ENCODE data around the gene RNF41.

RNF41 gene

DNA sequence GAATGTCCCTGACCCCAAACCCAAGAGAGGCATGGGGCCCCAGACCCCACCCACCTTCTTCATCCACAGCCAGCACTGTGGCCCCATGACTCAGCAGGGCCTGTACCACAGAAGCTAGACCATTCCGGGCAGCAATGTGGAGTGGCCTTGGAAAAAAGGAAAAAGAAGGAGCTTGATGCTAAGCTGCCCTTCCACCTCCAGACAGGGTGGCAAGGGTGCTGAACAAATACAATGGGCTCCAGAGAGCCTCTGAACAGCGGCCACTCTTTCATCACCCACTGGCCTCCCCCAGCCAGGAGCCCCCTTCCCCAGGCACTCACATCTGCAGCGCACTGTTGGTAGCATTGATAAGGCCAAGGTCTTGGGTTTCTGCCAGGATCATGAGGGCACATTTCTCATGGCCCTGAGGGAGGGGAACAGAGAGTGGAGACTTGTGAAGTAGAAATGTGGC lies 22.0 kb upstream of the RNF41 start:
- no peak for DNase-seq (ENCODE audit: low spot score)

DNA sequence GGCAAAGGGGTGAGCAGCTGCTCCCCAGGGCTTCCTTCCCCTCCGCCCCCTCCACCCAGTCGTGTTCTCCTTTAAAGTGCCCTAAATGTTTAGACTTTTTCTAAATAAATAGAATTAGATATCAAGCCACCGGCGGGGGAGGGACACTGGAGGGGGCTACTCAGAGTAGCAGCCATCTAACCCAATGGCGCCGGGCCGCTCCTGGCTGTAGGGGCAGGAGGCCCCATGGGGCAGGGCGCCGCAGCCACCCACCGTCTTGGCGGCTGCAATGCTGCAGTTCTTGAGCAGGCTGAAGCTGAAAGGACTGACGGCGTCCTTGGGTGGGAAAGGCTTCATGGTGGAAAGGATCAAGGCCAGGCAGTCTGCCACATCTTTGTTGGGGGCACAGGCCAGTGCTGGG lies 21.3 kb upstream of the RNF41 start:
- no peak for DNase-seq (ENCODE audit: low spot score)

DNA sequence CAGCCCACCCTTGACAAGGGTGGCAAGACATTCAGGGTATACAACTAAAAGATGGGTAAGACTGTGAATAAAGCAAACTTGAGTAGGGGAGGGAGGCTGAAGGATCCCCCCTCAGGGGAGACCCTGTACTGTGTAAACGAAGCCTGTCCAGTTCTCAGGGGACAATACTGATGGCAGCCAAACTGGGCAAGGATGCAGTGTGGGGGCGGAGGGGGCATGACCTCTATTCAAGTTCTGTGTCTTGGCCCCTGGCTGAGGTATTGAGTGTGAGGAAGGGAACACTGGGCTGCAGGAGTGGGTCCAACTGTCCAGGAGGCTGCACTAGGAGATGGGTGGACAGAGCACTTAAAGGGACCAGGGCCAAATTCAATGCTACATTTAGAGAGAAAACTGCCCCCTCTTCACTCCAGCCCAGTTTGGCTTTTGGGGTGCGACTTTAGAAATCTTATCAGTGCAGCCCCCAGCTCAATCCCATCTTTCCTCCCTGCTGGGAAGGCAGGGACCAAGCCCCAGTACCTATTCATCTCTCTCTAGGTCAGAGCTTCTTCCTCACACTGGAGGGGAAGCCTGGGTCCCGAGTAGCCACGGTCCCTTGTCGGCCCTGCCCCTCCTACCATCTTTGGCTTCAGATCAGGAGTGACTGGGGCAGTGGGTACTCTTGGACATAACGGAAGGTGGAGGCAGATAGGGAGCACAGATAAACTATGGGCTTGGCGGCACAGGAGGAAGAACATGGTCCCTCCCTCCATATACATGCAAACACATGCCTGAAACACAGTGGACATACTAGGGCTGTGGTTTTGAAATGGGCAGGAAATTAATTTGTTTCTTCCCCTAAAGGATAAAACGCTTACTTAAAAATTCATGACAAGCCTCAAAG lies 19.9 kb upstream of the RNF41 start:
- no peak for DNase-seq (ENCODE audit: low spot score)

DNA sequence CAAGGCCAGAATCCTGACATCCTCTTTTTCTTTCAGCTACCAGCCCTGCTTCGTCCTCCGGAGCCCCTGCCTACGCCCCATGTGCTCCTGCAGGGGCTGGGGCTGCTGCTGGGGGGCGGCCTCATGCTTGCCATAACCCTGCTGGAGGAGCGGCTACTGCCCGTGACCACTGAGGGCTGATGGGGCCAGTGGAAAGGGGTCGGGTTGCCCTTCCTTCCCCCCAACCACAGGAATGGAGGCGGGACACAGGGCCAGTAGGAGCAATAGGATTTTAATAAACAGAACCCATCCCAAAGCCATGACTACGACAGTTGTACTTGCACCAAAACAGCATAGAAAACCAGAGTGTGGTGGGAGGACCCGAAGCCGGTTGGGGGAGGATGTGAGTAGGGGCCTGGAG lies 15.8 kb upstream of the RNF41 start:
- DNase-seq (ENCODE audit: low spot score) = no peak

DNA sequence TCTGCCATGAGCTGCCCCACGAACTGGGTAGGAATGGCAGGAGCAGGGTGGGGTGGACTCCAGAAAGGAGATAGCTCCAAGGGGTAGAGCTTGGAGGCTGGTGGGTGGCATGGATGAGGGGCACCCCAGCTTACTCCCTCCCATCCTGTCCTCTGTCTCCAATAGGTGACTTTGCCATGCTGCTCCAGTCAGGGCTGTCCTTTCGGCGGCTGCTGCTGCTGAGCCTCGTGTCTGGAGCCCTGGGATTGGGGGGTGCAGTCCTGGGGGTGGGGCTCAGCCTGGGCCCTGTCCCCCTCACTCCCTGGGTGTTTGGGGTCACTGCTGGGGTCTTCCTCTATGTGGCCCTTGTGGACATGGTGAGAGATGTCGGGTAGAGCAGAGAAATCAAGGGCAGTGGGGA lies 15.3 kb upstream of the RNF41 start:
- no peak for DNase-seq (ENCODE audit: low spot score)

DNA sequence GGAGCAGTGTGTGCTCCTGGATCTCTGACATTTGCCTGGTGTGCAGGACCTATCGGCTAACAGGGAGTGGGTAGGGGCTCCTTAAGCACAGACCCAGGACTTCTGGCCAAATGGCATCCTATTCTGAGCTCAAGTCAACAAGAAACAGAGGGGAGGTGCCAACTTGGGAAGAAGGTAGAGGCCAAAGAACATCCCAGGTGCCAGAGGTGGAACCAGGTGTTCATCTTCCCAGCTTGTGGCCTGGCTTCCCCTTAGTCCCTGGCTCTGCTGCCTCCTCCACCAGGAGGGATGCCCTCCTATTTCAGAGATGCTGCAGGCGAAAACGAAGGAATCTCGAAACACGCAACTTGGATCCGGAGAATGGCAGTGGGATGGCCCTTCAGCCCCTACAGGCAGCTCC lies 14.4 kb upstream of the RNF41 start:
- DNase-seq (ENCODE audit: low spot score) = no peak

DNA sequence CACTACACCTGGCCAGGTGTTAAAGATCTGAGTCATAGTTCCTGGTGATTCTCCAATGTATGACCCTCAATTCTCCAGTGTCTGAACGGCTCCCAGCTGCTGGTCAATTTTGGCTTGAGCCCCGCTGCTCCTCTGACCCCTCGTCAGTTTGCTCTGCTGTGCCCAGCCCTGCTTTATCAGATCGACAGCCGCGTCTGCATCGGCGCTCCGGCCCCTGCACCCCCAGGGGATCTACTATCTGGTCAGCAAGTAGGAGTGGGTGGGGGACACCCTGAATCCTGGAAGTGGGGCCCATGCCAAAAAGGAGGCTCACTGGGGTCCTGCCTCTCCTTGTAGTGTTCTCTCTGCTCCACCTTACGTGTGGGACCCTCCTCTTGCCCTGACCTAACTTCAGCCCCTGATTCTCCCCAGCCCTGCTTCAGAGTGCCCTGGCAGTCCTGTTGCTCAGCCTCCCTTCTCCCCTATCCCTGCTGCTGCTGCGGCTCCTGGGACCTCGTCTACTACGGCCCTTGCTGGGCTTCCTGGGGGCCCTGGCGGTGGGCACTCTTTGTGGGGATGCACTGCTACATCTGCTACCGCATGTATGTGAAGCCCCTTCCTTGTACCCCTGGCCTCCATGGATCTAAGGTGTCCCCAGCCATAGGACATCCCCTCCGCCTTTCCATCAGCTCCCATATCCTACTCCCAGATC lies 13.2 kb upstream of the RNF41 start:
- DNase-seq (ENCODE audit: low spot score) = no peak

DNA sequence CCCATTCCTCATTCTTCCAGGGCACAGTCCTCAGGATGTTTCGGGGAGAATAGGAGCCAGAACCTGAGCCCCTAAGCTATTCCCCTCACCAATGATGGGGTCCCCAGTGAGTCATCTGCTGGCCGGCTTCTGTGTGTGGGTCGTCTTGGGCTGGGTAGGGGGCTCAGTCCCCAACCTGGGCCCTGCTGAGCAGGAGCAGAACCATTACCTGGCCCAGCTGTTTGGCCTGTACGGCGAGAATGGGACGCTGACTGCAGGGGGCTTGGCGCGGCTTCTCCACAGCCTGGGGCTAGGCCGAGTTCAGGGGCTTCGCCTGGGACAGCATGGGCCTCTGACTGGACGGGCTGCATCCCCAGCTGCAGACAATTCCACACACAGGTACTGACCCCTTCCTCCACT lies 9.5 kb upstream of the RNF41 start:
- no peak for DNase-seq (ENCODE audit: low spot score)

DNA sequence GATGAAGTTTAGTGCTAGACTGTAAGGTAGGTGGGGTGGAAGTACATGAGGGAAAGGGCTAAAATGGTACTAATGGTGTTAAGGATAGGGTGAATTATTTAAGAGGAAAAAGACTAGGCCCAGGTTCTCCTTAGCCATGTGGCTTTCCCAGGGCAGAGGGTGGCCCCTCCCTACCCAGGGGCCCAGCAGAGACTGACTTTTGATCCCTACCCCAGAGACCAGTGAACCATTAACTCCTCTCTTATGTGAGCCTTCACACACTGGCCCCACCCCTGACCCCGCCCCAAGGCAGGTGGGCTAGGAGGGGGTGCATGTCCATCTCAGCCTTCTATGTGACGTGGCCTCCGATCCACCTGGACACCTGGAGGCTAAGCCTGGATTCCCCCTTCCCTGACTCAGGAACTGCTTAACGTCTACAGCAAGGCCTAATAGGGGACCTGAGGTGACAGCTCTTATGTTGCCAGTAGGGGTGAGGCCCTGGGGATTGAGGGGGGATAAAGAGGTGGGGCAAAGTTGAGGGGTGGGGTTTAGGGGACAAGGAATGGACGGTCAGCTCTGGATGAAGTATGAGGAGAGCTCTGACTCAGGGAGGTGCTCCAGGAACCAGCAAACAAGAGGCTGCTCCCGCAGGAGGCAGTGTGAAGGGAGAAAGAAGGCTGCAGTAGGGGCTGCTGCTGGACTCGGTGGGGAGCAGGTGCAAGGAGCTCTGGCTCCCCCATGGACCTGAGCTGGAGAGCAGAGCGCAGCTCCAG lies 8.9 kb upstream of the RNF41 start:
- no peak for DNase-seq (ENCODE audit: low spot score)

DNA sequence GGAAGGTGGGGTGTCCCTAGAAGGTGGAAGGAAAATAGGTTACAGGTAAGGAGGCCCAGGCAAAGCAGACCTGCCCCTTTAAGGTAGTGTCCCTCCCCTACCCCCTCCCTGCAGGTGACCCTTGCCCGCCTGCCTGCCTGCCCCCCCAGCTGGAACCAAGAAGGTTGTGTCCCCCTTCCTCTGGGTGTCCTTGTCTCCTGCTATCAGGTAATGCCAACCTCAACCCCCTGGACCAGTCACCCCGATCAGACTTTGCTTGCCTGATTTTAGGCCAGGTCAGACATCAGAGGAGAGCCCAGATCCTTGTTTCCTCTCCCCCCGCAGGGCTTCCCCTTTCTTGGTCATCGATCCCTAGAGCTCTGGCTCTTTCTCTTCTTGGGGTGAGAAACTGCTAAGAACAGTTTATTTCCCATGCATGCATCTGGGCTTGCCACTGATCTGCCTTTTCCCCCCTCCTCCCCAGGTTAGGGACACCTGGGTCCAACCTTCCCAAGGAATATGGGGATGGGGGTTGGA lies 8.3 kb upstream of the RNF41 start, which contains the start of gene SLC39A5:
SLC39A5 (plus strand) TSS at position 136 of the 516 bp plus-strand sequence. CDS start 1,224 bp downstream, outside the sequence.
- DNase-seq (ENCODE audit: low spot score) = no peak

DNA sequence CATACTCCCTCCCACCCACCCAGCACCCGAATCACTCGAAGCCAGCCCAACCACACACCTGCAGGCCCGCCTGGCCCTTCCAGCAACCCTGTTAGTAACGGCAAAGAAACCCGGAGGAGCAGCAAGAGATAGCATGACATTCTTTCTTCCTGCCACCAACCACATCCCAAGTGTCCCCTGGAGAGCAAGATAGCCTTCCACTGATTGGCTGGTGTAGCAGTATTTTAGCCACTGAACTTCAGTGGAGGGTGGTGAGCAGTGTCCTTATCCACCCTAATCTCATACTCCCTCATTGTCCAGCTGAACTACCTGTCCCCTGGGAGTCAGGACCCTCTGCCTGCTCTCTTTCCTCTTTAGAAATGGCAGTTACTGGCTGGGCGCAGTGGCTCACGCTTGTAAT lies 7.4 kb upstream of the RNF41 start:
- no peak for DNase-seq (ENCODE audit: low spot score)

DNA sequence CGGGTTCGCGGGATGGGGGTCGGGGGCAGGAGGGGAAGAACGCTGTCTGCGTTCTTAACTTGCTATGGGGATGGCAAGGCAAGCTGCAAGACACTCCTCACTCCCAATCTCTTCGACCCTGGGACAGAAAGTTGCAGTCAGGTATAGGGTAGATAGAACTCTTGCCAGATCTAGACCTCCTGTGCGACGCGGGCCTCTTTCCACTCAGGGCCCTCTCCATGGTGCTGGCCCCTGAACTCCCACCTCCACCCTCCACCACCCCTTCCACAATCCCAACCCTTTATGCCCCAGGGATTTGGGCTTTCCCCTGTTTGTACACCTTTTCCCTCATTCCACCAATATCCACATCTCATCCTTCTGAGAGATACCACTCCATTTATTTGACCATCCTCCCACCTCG lies 3.2 kb upstream of the RNF41 start:
- no peak for DNase-seq (ENCODE audit: low spot score)

DNA sequence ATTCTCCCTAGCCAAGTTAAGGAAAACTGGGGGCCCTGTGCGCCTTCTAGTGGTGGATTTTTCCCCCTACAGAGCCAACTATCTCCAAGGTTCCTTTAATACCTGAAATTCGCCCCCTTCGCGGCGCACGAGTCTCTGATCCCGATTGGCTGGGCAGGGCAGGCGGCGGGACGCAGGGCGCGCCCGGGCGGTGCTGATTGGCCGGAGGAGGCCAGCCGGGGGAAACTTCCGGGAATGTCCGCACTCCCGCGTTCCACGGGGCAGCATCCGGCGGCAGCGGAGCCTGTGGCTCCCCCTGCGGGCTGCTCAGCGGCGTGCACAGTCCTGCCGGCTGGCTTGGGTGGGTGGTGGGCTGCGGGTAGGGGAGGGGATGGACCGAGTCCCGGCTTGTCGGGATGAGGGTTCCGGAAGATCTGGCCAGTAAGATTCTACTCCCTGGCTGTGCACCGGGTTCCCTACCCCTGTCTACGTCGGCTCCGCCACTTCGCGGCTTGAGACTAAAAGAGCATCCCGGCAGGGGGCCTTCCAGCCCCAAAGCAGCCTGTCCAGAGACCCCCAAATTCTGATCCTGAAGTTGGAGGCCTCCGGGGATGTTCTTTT lies 2.5 kb upstream of the RNF41 start, which contains the start of gene NABP2:
NABP2 (plus strand) TSS at position 241 of the 600 bp plus-strand sequence. CDS start 515 bp downstream, outside the sequence.
- DNase-seq (ENCODE audit: low spot score) = peak; percentile 96

DNA sequence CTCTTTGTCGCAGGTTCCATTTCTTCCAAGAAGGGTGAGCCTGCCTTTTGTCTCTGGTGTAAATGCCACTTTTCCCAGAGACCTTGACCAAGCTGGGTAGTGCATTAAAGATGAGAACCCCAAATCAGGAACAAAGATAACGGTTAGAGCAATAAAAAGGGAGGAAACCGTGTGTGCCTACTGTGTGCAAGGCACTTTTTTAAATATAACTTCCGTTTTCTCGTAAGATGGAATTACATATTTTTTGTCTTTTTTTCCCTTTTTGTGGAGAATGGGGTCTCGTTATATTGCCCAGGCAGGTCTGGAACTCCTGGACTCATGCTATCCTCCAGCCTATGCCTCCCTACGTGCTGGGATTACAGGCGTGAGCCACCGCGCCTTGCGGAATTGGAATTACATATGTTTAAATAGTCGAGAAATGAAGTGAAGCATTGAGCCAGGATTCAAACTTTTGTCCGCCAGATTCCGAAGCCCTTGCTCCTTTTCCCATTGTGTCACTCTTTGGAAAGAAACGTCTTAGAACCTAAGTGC lies 1.9 kb upstream of the RNF41 start:
- DNase-seq (ENCODE audit: low spot score) = no peak

DNA sequence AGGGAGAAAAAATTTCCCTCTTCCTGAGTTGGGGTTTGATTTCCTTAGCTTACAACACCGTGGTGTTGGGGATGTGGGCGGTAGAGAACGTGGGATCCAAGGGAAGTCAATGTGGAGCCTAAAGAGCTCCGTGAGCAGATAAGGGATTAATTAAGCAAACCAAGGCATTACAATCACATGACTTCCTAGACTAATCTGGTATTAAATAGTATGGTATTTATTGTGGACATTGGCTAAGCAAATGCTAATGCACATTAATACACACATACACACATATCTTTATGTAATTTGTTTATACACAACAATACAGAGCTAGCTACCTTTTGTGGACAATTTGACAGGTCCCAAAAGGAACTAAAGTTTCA lies 791 bp upstream of the RNF41 start:
- no peak for DNase-seq (ENCODE audit: low spot score)

DNA sequence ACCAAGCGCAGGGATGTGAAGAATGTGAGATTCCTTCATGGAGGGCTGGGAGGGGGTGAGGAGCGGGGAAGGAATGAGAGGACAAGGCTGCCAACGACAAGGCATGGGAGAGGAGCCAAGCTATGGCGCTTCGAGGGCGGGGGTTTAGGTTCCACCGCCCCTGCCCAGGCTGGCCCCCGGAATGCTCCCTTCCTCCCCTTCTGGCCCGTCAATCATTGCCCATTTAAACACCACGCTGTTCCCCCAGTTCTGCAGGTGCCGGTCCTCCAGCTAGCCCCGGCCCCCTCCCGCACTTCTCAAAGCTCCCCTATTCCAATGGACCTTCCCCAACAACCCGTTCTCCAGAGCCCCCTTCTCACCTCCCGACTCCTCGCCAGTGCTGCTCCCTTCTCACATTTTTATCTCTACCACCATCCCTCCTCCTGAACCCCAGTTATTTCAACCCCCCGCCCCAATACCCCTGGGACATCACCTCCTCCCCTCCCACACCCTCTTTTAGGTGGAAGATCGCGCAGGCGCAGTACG lies 428 bp downstream of the RNF41 start:
- DNase-seq (ENCODE audit: low spot score) = no peak

DNA sequence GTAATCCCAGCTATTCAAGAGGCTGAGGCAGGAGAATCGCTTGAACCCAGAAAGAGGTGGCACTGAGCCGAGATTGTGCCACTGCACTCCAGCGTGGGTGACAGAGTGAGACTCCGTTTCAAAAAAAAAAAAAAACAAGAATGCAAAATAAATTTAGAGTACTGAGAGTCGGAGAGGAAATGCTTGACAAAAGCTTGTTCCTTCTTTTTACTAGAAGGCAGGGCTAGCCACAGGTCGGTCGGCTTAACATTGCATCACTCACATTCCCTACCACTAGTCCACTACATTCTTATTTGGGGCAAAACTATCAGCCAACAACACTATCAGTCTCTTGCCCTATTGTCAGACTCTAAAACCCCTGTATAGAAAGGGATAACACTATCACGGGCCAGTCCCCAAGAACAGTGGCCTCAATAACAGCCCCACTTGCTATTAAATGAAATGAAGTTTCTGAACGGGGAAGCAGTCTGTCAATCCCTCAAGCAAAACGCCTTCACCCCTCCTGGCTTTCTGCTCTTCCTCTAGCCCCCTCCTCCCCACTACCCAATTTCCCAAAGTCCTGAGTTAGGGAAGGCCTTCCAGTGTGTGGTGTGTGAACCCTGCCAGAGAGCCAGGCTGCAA lies 1.0 kb downstream of the RNF41 start:
- DNase-seq (ENCODE audit: low spot score) = no peak

DNA sequence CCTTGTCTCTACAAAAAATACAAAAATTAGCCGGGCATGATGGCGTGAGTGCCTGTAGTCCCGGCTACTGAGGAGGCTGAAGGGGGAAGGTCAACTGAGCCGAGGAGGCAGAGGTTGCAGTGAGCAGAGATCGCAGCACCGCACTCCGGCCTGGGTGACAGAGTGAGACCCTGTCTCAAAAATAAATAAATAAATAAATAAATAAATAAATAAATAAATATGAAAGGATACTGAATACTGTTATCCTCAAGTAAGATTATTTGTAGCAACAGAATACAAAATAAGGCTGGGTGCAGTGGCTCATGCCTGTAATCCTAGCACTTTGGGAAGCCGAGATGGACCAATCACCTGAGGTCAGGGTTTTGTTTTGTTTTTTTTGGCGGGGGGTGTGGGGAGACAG lies 1.9 kb downstream of the RNF41 start:
- no peak for DNase-seq (ENCODE audit: low spot score)

DNA sequence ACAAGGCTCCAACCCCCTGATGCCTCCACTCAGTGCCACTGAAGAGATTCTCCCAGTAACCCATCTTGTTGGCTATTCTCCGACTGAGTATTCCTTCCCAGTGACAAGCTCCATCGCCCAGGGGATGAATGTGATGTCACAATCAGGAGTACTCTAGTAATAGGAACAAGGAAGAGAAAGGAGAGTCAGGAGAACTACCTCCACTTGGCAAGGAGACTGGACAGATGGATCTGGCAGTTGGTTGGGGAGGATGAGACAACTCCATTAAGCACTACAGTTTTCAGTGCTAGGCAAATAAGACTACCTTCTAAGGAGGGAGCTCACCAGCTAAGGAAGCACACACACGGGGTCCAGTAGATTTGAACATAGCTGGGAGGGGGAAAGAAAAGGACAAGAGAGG lies 5.3 kb downstream of the RNF41 start:
- DNase-seq (ENCODE audit: low spot score) = no peak

DNA sequence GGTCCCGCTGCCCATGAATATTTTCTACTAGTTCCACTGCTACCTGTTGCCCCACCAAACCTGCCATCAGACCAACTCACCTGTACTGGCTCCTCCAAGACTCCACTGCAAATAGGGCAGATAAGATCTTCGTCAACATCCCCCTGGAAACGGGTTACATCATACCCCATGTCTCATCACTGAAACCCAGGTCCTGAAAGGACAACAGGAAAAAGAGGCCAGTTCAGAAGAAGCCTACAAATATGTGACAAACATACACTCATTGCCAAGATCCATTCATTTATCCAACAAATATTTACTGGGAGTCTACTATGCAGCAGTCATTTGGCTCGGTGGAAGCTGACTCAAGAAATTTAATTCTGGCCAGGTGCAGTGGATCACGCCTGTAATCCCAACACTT lies 7.8 kb downstream of the RNF41 start:
- DNase-seq (ENCODE audit: low spot score) = no peak

DNA sequence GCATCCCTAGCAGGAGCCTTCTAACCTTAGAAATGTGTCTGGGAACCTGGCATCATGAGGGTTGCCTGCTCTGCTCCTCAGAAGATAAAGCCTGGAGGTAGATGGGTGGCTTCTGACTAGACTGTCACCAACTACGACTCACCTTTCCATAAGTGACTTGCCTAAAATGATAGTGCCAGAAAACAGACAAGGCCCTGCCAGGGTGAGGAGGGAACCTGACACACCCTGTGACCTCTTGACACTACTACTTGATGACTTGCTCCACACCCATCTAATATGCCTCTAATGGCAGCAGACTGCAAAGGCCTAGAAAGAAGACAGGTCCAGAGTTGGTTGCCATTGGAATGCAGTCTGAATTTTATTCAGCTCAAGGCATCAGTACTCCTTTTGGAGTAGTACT lies 9.4 kb downstream of the RNF41 start:
- DNase-seq (ENCODE audit: low spot score) = no peak

Data from CD4-positive, alpha-beta T cell treated with Interleukin-15 for 4 hours (primary cell).